ENCODE measurements around the gene CHEK2.
A peak's percentile ranks its signal among the peaks of the same experiment; 100 is the strongest.
"Not testable (repeated sequence)": the region's sequence is repeated elsewhere in the genome, so short reads cannot be mapped to it uniquely, and the experiment has no call there.

Gene CHEK2

DNA sequence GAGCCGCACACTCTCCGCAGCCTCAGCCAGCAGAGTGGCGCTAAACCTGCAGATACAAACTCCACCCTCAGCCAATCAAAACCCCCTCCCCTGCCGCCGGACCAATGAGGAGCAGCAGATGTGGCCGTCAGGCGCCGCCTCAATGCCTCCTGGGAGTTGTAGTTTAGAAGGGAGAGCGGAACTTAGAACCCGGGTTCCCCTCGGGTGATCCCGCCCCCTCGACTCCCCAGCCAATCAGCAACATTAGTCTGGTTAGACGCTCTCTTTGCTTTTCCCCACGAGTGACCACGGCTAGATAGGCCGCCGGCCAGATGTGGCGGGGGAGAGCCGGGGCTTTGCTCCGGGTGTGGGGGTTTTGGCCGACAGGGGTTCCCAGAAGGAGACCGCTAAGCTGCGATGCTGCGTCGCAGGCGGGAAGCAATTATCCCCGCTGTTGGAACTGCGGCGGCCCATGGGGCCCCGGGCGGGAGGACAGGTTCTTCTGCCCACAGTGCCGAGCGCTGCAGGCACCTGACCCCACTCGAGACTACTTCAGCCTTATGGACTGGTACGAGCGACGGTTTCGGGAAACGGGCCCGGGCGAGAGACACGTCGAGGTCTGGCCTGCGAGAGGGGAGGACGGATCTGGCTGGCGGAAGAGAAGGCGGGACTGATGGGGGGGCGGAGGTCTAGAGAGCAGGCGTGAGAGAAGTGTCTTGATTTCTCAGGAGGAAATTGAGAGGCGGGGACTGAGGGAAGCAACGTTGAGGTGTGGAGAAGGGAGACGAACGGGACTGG is at the start of gene CHEK2, which contains the start of gene HSCB:
CHEK2 (minus strand) TSS at position 36 of the 777 bp plus-strand sequence. CDS start 7,099 bp downstream, outside the sequence.
HSCB (plus strand) TSS at position 255 of the 777 bp plus-strand sequence; CDS start at position 312, 57 bp downstream.
- DNase-seq (ENCODE audit: low spot score), result peak; percentile 99

DNA sequence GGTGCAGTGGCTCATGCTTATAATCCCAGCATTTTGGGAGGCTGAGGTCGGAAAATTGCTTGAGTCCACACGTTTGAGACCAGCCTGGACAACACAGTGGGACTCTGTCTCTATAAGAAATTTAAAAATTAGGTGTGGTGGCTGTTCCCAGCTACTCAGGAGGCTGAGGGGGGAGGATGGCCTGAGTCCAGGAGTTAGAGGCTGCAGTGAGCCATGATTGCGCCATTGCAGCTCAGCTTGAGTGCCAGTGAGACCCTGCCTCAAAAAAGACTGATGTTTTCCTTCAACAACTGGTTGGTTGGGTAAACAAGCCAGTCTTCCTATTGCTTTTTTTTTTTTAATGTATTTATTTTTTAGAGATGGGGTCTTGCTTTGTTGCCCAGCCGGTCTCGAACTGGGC is 49.5 kb upstream of the CHEK2 start:
- DNase-seq (ENCODE audit: low spot score), result no peak

- DNase-seq (ENCODE audit: low spot score), result no peak
Measured at GRCh38 chr22:28788601-28789000, 47.0 kb upstream of the CHEK2 start.

DNA sequence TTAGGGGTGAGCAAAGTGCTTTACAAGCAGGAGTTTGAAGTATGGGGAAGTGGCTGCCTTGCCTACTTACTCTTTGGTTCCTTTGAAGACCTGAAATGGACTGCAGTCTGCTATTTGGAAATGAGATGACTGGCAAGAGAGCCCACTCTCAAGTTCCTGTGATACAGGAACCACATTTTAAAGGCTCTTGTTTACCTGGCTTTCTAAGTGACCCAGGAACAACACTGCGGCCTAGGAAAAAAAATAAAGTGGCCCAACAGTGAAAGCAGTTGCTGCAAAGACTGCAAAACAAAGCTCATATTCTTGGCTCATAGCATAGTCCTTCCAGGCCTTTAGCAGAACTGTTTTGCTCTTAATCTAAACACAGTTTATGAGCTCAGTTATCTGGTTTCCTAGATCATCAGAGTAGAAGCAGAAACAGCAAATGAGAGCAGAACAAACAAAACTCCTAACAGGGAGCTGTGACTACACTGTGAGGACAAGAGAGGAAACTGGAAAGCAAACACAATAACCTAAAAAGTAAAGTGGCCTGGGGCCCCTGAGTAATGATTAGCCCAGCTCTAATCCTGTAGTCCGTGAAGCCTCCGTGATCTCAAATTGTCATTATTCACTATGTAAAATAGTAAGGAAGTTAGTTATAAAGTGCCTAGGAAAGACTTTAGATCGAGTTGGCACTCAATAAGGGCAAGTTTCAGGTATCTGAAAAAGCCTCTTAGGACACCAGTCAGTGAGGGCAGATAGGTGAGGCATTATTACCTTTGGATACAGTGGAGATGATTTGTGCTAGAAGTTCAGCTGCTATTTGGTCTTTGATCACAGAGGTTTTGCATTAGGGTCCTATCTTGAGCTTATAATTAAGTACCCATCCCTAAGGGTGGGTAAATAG is 42.4 kb upstream of the CHEK2 start:
- DNase-seq (ENCODE audit: low spot score), result no peak

- DNase-seq (ENCODE audit: low spot score), result no peak
Measured at GRCh38 chr22:28780296-28780695, 38.7 kb upstream of the CHEK2 start.

DNA sequence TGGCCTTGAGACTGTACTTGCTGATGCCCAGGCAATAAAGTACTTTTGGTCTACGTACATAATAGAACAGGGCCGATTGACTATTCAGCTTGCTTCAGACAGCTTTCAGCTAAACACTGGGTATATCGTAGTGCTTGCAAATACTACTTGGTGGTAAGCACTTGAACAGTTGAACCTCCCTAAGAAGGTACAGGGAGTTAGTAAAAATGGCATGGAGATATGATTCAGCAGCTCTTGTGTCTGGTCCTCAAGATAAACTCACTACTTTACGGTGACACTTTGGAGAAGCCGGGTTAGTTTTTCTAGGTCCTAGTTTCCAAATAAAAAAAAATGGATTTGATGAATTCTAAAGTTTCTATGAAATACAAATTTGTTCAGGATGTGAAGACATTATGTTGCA is 38.2 kb upstream of the CHEK2 start:
- no peak for DNase-seq (ENCODE audit: low spot score)

GRCh38 chr22:28774378-28774777 is 32.8 kb upstream of the CHEK2 start:
- DNase-seq (ENCODE audit: low spot score), result no peak

DNA sequence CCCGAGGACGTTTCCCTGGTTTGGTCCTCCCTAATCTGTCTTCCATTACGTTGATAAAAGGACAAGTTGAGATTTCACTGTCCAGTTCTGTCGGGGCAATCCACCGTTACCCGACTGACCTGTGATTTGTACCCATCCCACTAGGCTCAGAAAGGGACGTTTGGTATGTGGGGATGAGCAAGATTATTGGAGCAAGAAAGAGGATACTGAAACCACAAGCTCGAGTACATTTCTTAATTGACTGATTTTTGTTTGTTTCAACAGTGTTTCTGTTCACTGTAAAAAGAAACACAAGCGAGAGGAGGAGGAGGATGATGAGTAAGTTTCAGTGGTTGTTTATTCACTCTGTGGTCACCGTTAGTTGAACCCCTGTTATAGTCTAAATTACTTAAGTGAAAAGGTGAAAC is 31.8 kb upstream of the CHEK2 start:
- no peak for DNase-seq (ENCODE audit: low spot score)

DNA sequence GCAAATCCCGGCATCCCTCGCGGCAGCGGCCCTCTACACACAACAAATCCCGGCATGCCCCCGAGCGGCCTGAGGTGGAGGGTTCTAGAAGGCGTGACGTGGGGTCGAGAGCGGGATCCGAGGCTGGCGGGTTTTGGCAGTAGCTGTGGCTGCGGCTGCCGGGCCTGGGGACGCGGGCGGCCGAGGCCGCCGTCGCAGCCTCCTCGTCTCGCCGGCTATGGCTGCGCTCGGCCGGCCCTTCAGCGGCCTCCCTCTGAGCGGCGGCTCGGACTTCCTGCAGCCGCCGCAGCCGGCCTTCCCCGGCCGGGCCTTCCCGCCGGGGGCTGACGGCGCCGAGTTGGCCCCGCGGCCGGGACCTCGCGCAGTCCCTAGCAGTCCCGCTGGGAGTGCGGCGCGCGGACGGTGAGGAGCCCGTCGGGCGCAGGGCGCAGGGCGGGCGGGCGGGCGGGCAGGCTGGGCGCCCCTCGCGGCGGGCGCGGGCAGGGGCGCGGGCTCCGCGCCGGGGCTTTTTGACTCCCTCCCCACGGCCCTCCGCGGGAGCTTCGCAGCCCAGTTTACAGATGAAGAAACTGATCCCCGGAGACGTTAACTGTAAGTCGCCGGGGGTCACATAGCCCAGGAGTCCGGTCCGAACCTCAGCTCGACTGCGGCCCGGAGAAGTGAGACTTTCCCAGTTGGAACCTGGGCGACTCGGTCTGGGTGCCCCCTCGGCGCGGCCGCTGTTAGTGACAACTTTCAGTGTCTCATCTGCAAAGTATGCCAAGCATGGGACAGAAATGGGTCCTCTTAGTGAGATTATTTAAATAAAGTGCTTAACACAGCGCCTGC is 31.2 kb upstream of the CHEK2 start, which contains the start of gene CCDC117:
CCDC117 (plus strand) TSS at position 63 of the 828 bp plus-strand sequence; CDS start at position 218, 155 bp downstream.
- DNase-seq (ENCODE audit: low spot score), result peak; percentile 98

DNA sequence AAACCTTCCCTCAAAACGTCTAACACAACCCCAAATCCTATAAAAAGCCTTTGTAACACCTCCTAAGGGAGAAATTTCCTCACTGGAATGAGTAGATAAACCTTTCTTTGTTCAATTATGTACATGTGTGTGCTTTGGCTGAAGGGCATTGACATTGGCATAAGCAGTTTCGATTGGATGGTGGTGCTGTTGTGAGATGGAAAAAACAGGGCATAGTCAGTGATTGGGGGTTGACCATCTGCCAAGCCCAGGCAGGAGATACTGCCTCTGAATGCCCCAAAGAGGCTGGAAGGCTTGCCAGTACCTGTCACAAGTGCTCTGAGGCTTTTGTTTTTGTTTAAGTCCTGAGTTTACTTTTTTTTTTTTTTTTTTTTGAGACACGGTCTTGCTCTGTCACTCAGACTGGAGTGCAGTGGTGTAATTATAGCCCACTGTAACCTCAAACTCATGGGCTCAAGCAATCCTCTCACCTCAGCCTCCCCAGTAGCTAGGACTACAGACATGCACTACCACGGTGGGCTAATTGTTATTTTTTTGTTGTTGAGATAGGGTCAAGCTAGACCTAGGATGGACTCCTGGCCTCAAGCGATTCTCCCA is 29.7 kb upstream of the CHEK2 start:
- DNase-seq (ENCODE audit: low spot score), result no peak

DNA sequence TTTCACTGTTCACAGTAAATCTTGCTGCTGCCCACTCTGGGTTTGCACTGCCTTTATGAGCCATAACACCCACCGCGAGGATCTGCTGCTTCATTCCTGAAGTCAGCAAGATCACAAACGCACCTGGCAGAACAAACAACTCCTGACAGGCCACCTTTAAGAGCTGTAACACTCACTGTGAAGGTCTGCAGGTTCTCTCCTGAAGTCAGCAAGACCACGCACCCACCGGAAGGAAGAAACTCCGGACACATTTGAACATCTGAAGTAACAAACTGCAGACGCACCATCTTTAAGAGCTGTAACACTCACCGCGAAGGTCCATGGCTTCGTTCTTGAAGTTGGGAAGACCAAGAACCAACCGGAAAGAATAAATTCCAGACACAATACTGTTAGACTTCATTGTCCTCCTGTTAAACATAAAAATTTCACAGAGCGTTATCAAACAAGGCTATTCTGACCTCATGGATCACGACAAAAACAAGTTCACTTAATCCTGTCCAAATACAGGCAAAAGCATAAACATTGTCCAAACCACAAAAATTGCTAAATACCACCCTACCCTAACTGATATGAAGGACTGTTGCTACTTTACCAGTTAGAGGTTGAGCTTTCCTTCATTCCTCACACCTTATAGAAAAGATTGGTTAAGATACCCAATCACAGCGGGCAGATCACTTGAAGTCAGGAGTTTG is 27.9 kb upstream of the CHEK2 start:
- DNase-seq (ENCODE audit: low spot score), result no peak

DNA sequence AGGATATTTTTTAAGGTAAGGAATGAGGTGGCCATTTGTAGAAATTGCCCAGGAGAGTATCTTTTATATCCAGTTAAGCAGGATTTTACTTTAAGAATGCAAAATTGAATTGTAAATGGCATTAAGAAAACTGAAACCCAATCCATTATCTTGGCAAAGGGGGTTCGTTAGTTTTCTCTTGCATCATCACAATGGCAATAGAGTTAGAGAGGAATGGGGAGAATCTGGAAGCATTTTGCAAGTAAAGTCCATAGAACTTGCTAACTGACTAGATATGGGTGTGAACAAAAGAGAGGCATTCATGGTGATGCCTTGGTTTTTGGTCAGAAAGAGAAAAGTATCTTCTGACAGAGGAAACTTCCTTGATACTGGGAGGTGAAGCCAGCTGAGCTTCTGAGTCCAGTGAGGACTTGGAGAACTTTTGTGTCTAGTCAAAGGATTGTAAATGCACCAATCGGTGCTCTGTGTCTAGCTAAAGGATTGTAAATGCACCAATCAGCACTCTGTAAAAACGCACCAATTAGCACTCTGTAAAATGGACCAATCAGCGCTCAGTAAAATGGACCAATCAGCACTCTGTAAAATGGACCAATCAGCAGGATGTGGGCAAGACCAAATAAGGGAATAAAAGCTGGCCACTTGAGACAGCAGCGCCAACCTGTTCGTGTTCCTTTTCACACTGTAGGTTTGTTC is 27.2 kb upstream of the CHEK2 start:
- no peak for DNase-seq (ENCODE audit: low spot score)

DNA sequence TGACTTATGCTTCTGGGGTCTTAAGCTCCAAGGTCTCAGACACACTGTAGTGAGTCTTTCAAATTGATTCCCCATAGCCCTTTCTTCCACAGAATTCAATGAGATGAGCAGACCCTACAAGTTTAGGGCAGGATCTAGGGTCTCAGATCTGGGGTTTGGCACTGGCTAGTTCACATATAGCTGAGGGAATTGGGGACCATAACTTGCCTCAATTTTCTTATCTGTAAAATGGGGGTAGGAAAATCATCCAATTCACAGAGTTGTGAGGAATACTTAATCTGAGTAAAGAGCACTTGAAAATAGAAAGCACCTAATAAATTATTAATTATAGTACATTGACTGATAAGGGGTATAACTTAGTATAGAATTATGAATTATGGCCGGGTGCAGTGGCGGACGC is 25.0 kb upstream of the CHEK2 start:
- DNase-seq (ENCODE audit: low spot score), result no peak

DNA sequence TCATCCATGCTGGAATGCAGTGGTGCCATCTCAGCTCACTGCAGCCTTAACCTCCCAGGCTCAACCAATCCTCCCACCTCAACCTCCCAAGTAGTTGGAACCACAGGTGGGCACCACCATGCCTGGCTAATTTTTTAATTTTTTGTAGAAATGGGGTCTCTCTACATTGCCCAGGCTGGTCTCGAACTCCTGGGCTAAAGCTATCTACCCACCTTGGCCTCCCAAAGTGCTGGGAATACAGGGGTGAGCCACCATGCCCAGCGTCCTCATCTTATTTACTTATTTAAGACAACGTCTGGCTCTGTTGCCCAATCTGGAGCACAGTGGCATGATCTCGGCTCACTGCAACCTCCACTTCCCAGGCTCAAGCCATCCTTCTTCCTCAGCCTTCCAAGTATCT is 20.4 kb upstream of the CHEK2 start:
- DNase-seq (ENCODE audit: low spot score), result not testable (repeated sequence)

DNA sequence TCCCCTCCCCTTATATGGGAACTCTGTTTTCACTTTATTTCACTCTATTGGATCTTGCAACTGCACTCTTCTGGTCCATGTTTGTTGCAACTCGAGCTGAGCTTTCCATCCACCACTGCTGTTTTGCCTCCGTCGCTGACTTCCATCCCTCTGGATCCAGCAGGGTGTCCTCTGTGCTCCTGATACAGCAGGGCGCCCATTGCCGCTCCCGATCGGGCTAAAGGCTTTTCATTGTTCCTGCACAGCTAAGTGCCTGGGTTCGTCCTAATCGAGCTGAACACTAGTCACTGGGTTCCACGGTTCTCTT is 19.8 kb upstream of the CHEK2 start:
- no peak for DNase-seq (ENCODE audit: low spot score)

GRCh38 chr22:28759861-28760560 is 18.4 kb upstream of the CHEK2 start:
- DNase-seq (ENCODE audit: low spot score), result no peak

GRCh38 chr22:28754512-28754911 is 12.9 kb upstream of the CHEK2 start:
- DNase-seq (ENCODE audit: low spot score), result not testable (repeated sequence)

- no peak for DNase-seq (ENCODE audit: low spot score)
Measured at GRCh38 chr22:28750471-28750881, 8.9 kb upstream of the CHEK2 start.

DNA sequence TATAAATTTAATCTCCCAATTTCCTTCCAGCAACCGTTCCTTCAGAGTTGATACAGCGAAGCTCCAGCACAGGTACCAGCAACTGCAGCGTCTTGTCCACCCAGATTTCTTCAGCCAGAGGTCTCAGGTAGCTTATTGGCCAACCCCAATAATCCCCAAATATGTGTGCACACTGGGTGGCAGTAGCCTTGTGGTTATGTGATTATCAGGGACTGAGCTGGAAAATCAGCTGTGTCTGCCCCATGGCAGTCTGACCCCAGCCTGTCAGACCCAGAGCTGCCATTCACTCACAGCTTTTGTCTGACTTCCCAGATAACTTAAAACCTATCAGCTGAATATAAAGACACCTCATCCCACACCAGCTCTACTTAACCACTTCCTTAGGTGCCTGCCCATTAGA is 2.2 kb upstream of the CHEK2 start:
- DNase-seq (ENCODE audit: low spot score), result no peak

DNA sequence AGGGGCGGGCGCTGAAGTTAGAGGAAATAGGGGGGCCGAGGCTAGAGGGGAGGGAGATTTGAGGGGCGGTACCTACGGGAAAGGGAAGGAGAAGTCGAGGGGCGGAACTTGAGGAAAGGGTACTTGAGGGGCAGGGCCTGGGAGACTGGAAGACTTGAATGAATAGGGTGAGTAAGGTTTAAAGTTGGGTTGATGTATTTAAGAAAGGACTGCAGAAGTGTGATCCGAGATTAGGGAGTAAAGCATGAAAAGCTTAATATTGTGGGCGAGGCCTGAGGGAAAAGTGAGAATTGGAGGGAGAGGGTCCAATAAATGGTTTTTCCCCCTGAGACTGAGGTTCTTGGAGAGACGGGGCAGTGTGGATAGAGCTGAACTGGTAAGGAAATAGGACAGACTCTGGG is 942 bp upstream of the CHEK2 start:
- no peak for DNase-seq (ENCODE audit: low spot score)
